COLO829 (cell line): ENCODE data around the gene CLDN9.

Experiments used
- DNase-seq: peaks from one replicate; pipeline ENCODE4 v3.0.0; 2012; ENCODE audit warnings: low spot score

CLDN9 gene

GRCh38 chr16:3012828-3013420 lies at the start of gene CLDN9:
TSS of gene CLDN9 (plus strand) at chr16:3012923. CDS start at chr16:3013363, 440 bp downstream.
- no peak for DNase-seq

GRCh38 chr16:2963074-2963722 lies 49.5 kb upstream of the CLDN9 start:
- no peak for DNase-seq

GRCh38 chr16:2963723-2964474 lies 48.8 kb upstream of the CLDN9 start, which contains the start of gene KREMEN2:
TSS of gene KREMEN2 (plus strand) at chr16:2964275. CDS start at chr16:2964521, 246 bp downstream.
- DNase-seq = no peak

GRCh38 chr16:2964475-2965336 lies 48.0 kb upstream of the CLDN9 start:
- peak; percentile 89 for DNase-seq

- DNase-seq = no peak
These were observed 46.5 kb upstream of the CLDN9 start for GRCh38 chr16:2966043-2966807.

- DNase-seq = no peak
These were observed 45.9 kb upstream of the CLDN9 start for GRCh38 chr16:2966808-2967191.

GRCh38 chr16:2967211-2967631 lies 45.5 kb upstream of the CLDN9 start:
- DNase-seq = no peak

GRCh38 chr16:2967721-2968161 lies 45.0 kb upstream of the CLDN9 start:
- no peak for DNase-seq

- no peak for DNase-seq
These were observed 44.4 kb upstream of the CLDN9 start for GRCh38 chr16:2968368-2968737.

- DNase-seq = peak; percentile 85
These were observed 43.8 kb upstream of the CLDN9 start, which contains the start of gene PAQR4 for GRCh38 chr16:2968738-2969544. TSS of gene PAQR4 (plus strand) at chr16:2969348. CDS start at chr16:2969675, 327 bp downstream.

GRCh38 chr16:2969545-2970521 lies 42.9 kb upstream of the CLDN9 start:
- DNase-seq = no peak

- no peak for DNase-seq
These were observed 42.2 kb upstream of the CLDN9 start for GRCh38 chr16:2970563-2970962.

- DNase-seq = no peak
These were observed 41.4 kb upstream of the CLDN9 start for GRCh38 chr16:2971134-2971984.

- DNase-seq = no peak
These were observed 40.5 kb upstream of the CLDN9 start for GRCh38 chr16:2971985-2972784.

- DNase-seq = no peak
These were observed 39.6 kb upstream of the CLDN9 start for GRCh38 chr16:2973093-2973492.

- DNase-seq = no peak
These were observed 39.0 kb upstream of the CLDN9 start for GRCh38 chr16:2973605-2974318.
